MM.1S (cell line): ENCODE results near the gene LETM1.

Experiments used
- EZH2 ChIP-seq: fragments of 300-600 bp; sonication (generic); optimal IDR thresholded peaks from 2 replicates; pipeline ENCODE3; 2017; ENCODE audit warnings: low read depth, mild to moderate bottlenecking, antibody characterized with exemption, low read length, mixed read lengths
- EZH2phosphoT487 ChIP-seq: fragments of 300-600 bp; sonication (generic); IDR thresholded peaks from 2 replicates; pipeline ENCODE4 v1.6.1; 2018; ENCODE audit warnings: antibody characterized with exemption, low read length
- TF ChIP-seq, protein P1 (sequence below): fragments of 300-600 bp; sonication (generic); IDR thresholded peaks from 2 replicates; pipeline ENCODE4 v1.5.1; 2016; ENCODE audit warnings: antibody characterized with exemption, low read length, mixed read lengths

DNA sequence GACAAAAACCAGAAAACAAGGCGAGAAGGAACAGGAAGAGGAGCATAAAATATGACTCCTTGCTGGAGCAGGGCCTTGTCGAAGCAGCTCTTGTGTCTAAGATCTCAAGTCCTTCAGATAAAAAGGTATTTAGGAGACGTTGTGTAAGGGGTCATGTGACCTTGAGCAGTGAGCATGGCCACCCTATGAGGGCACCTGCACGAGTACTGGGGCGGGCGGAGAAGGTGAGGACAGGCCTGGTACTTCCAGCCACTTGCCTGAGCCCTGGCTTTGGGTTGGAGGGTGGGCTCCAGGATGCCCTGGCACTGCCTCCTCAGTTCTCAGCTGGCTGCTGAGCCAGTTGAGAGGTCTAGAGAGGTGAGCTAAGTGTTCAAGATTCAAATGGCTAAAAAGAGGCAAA lies 45.2 kb upstream of the LETM1 start:
- TF ChIP-seq, protein P1, sequence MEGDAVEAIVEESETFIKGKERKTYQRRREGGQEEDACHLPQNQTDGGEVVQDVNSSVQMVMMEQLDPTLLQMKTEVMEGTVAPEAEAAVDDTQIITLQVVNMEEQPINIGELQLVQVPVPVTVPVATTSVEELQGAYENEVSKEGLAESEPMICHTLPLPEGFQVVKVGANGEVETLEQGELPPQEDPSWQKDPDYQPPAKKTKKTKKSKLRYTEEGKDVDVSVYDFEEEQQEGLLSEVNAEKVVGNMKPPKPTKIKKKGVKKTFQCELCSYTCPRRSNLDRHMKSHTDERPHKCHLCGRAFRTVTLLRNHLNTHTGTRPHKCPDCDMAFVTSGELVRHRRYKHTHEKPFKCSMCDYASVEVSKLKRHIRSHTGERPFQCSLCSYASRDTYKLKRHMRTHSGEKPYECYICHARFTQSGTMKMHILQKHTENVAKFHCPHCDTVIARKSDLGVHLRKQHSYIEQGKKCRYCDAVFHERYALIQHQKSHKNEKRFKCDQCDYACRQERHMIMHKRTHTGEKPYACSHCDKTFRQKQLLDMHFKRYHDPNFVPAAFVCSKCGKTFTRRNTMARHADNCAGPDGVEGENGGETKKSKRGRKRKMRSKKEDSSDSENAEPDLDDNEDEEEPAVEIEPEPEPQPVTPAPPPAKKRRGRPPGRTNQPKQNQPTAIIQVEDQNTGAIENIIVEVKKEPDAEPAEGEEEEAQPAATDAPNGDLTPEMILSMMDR: no peak
- TF ChIP-seq EZH2 (no peak), EZH2phosphoT487 (no peak)
